GM19455 (cell line): ENCODE measurements around the gene P3R3URF.

Source experiments
- ATAC-seq: cut with Tn5 transposase; IDR thresholded peaks from one replicate; pipeline ENCODE4 v1.9.1; 2021; ENCODE audit not compliant: unreplicated experiment

P3R3URF gene

GRCh38 chr1:46174448-46175231, 1.6 kb downstream of the P3R3URF start, which contains the start of gene TSPAN1:
Gene TSPAN1, plus strand, starts transcription at chr1:46175087. Its CDS starts 6,021 bp downstream, at chr1:46181108.
- ATAC-seq, result no peak

GRCh38 chr1:46173361-46173856, 2.9 kb downstream of the P3R3URF start:
- no peak for ATAC-seq

- no peak for ATAC-seq
These were observed 4.0 kb downstream of the P3R3URF start for GRCh38 chr1:46172321-46172720.

- ATAC-seq, result no peak
These were observed 4.4 kb downstream of the P3R3URF start for GRCh38 chr1:46171871-46172270.

- ATAC-seq, result no peak
These were observed 4.9 kb downstream of the P3R3URF start for GRCh38 chr1:46171351-46171750.

GRCh38 chr1:46169811-46170454, 6.4 kb downstream of the P3R3URF start:
- ATAC-seq, result no peak

- ATAC-seq, result no peak
These were observed 7.8 kb downstream of the P3R3URF start for GRCh38 chr1:46168477-46168876.

- no peak for ATAC-seq
These were observed 9.5 kb downstream of the P3R3URF start for GRCh38 chr1:46166521-46167462.

GRCh38 chr1:46160212-46160611, 16.1 kb downstream of the P3R3URF start:
- ATAC-seq, result no peak

- ATAC-seq, result no peak
These were observed 16.8 kb downstream of the P3R3URF start for GRCh38 chr1:46159516-46159915.

- ATAC-seq, result no peak
These were observed 17.7 kb downstream of the P3R3URF start for GRCh38 chr1:46158312-46159281.

- no peak for ATAC-seq
These were observed 18.4 kb downstream of the P3R3URF start for GRCh38 chr1:46157916-46158311.

GRCh38 chr1:46153732-46154131, 22.6 kb downstream of the P3R3URF start:
- ATAC-seq, result no peak

GRCh38 chr1:46153228-46153627, 23.1 kb downstream of the P3R3URF start:
- no peak for ATAC-seq

GRCh38 chr1:46152016-46152415, 24.3 kb downstream of the P3R3URF start:
- ATAC-seq, result no peak

GRCh38 chr1:46150085-46150484, 26.2 kb downstream of the P3R3URF start:
- ATAC-seq, result no peak

GRCh38 chr1:46148318-46148717, 28.0 kb downstream of the P3R3URF start:
- no peak for ATAC-seq

GRCh38 chr1:46137916-46138315, 38.4 kb downstream of the P3R3URF start:
- ATAC-seq, result no peak

GRCh38 chr1:46136711-46137110, 39.6 kb downstream of the P3R3URF start:
- ATAC-seq, result no peak
